Measurements from ENCODE around the gene PADI1.

DNA sequence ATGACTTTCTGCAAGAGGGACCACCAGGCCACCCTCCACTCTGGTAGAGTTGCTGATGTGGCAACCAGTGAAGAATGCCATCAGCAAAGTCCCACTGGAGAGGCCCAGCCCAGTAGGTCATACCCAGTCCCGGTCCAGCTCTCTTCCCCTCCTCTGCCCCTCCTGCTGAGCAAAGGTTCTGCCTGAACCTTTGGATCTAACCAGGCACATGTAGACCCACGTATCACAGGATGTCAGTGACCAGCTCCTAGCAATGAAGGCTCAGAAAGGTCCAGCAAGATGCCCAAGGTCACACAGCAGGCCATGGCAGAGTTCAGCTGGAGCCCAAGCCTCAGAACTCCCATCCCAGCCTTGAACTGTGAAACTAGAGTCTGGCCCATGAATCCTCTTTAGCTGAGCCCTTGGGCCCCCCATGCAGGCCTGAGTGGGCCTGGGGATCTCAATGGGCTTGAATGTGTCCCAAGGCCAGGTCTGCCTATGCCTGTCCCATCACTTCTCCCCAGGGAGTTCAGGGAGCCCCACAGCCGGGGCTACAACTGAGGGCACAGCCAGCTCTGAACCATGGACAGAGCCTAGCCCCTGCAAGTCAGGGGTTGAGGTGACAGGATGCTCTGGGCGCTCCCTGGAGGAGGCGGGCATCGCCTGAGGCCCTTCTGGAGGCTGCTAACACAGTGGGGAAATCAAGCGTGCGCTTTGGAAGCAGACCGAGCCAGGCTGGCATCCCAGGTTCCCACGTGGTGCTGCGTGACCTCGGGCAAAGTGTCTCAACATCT, 21.4 kb upstream of the PADI1 start:
- TF ChIP-seq CTCF (IDR thresholded peaks at IDR 0.05; ENCODE audit: borderline replicate concordance, extremely low read depth, low read length, poor library complexity, severe bottlenecking) = no peak
- TF ChIP-seq EZH2 (IDR thresholded peaks at IDR 0.05; ENCODE audit: borderline replicate concordance, low read depth, low read length, severe bottlenecking) = no peak
